Adrenal gland (tissue), 5 donors: Measurements from ENCODE around the gene ALPP.

Experiments
- POLR2A ChIP-seq, 2 donors: fragments of 450-650 bp; IDR thresholded peaks; one replicate each; pipeline ENCODE4 v1.6.1; 2017; ENCODE audit warnings: antibody characterized with exemption in 2 of 2, mild to moderate bottlenecking in 2 of 2, moderate library complexity in 1 of 2
- TF ChIP-seq, protein P1 (sequence below), 6 experiments: fragments of 450-650 bp in 4 of 6; fragments of 200-600 bp in 2 of 6; sonication (generic) in 1 of 6; IDR thresholded peaks; 1 replicate in 5 of 6; 2 replicates in 1 of 6; pipeline versions ENCODE4 v1.5.1 to v1.8.0; 2016 to 2021; ENCODE audit warnings: antibody characterized with exemption in 6 of 6, mild to moderate bottlenecking in 2 of 6, moderate library complexity in 1 of 6
- donor health status: DM: no; HTN: no; CAD: no.

DNA sequence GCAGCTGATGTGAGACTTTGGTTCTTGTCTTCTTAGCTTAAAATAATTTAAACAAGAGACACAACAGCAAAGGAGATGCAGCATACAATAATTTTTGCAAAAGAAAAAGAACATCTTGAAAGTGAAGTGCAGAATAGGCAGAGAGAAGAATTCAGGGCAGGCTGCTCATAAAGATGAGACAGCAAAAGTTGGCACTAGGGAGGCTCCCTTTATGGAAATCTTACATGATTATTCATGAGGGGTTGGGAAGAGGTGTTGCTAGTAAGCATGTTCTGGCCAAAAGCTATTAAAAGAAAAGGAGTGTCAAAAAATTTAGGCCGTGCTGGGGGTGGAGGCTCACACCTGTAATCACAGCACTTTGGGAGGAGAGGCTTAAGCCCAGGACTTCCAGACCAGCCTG is 4.2 kb upstream of the ALPP start:
- no peak for TF ChIP-seq POLR2A (IDR thresholded peaks at IDR 0.05)
- TF ChIP-seq, protein P1, sequence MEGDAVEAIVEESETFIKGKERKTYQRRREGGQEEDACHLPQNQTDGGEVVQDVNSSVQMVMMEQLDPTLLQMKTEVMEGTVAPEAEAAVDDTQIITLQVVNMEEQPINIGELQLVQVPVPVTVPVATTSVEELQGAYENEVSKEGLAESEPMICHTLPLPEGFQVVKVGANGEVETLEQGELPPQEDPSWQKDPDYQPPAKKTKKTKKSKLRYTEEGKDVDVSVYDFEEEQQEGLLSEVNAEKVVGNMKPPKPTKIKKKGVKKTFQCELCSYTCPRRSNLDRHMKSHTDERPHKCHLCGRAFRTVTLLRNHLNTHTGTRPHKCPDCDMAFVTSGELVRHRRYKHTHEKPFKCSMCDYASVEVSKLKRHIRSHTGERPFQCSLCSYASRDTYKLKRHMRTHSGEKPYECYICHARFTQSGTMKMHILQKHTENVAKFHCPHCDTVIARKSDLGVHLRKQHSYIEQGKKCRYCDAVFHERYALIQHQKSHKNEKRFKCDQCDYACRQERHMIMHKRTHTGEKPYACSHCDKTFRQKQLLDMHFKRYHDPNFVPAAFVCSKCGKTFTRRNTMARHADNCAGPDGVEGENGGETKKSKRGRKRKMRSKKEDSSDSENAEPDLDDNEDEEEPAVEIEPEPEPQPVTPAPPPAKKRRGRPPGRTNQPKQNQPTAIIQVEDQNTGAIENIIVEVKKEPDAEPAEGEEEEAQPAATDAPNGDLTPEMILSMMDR (IDR thresholded peaks at IDR 0.05) = no peak
